ENCODE measurements around the gene POLD2.

DNA sequence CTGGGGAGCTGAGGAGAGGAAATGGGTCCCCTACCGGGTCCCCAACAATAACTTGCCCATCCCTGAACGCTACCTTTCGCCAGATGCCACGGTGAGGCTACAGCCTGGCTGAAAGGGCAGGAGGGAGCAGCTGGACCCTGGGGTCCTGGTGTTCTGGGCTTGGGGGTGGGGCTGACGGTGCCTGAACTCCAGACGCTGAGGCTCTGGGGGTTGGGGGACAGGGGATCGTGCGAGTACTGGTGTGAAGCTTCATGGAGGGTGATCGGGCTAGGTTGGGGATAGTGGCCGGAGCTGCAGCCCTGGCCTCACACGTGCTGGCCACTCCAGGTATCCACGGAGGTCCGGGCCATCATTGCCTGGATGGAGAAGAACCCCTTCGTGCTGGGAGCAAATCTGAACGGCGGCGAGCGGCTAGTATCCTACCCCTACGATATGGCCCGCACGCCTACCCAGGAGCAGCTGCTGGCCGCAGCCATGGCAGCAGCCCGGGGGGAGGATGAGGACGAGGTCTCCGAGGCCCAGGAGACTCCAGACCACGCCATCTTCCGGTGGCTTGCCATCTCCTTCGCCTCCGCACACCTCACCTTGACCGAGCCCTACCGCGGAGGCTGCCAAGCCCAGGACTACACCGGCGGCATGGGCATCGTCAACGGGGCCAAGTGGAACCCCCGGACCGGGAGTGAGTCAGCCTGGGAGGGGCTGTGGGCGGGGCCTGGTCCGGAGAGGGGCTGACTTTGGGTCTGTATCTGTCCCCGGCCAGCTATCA, 10.9 kb downstream of the POLD2 start:
- TF ChIP-seq POLR2A (IDR thresholded peaks at IDR 0.05; ENCODE audit: low read depth, low read length) (no peak), POLR2AphosphoS5 (IDR thresholded peaks at IDR 0.05; ENCODE audit: low read depth, low read length) (no peak)
